Measurements from ENCODE around the gene BCL2L11.
A peak's percentile ranks its signal among the peaks of the same experiment; 100 is the strongest.
"Not testable (repeated sequence)": the region's sequence is repeated elsewhere in the genome, so short reads cannot be mapped to it uniquely, and the experiment has no call there.

The BCL2L11 gene, protein sequence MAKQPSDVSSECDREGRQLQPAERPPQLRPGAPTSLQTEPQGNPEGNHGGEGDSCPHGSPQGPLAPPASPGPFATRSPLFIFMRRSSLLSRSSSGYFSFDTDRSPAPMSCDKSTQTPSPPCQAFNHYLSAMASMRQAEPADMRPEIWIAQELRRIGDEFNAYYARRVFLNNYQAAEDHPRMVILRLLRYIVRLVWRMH
- 31.4 to 40.3 reads per million in 2 donors for total RNA-seq

DNA sequence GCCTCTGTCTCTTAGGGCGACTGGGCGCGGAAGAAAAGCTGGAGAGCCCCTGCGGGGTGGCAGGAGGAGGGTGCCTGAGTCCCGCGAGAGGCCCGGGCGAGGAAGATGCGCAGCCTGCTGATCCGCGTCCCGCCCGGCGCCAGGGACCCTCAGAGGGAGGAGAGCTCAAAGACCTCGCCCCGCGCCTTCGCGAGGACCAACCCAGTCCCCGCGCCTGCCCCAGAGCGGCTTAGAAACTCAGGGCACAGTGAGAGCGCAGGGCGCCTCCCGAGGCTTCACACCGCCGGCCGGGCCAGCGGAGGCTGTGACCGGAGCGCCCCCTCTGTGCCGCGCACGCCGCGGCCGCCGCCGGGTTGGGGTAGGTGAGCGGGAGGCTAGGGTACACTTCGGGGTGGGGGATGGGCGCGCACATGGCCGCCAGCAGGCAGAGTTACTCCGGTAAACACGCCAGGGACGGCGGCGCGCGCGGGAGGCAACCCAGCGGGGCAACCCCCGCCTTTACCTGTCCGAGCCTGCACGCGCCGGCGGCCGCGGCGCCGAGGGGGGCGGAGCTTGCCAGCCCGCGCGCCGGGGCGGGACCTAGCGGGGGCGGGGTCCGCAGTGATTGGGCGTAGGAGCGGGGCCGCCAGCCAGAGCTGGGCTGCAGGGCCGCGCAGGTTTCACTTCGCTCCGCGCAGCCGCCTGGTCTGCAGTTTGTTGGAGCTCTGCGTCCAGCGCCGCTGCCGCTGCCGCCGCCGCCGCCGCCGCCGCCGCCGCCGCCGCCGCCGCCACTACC is at the start of gene BCL2L11:
BCL2L11 (plus strand) TSS at position 662 of the 775 bp plus-strand sequence. CDS start 2,832 bp downstream, outside the sequence.
- peak; percentile 79 for DNase-seq

DNA sequence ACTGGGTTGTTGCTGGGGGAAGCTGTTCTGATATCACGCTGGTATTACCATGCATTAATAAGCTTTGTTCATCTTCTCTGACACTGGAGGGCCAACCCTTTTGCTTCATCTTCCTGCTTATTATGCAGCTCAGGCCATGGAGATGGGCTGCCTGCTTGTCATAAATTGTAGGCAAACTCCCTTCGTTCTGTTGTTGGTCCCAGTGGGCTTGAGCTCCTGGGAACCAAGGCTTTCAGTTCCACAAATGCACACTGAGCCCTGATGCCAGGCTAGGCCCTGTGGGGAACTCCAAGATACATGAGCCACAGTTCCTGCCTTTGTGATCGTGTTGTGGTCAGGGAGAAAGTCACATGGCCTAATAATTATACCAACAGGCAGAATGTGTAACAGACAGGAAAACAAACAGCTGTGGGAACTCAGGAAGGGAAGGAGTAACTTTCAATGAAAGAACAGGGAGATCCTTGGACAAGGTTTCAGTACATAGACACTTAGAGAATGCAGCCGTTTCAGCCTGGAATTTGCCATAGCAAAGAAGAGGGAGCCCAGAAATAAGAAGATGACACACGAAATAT is 49.0 kb upstream of the BCL2L11 start:
- no peak for DNase-seq

DNA sequence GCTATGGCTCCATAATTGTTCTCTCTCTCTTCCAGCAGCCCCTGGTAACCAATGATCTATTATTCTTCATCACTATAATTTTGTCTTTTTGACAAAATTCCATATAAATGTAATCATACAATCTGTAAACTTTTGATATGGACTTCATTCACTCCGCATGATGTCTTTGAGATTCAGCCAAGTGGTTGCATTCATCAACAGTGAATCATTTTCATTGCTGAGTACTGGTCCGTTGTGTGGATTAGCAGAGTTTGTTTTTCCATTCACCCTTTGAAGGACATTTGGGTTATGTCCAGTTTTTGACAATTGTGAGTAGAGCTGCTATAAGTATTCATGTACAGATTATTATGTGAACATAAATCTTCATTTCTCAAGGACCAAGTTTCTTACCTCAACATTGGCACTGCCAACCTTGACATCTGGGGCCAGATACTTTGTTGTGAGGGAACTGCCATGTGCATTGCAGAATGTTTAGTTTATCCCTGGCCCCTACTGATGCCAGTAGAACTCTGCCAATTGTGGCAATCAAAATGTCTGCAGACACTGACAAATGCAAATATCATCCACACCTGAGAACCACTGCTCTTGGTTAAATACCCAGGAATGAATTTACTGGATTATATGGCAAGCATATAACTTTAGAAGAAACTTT is 48.4 kb upstream of the BCL2L11 start:
- no peak for DNase-seq

DNA sequence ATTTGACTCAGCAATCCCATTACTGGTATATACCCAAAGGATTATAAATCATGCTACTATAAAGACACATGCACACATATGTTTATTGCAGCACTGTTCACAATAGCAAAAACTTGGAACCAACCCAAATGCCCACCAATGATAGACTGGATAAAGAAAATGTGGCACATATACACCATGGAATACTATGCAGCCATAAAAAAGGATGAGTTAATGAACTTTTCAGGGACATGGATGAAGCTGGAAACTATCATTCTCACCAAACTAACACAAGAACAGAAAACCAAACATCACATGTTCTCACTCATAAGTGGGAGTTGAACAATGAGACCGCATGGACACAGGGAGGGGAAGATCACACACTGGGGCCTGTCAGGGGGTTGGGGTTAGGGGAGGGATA is 38.1 kb upstream of the BCL2L11 start:
- DNase-seq = not testable (repeated sequence)

DNA sequence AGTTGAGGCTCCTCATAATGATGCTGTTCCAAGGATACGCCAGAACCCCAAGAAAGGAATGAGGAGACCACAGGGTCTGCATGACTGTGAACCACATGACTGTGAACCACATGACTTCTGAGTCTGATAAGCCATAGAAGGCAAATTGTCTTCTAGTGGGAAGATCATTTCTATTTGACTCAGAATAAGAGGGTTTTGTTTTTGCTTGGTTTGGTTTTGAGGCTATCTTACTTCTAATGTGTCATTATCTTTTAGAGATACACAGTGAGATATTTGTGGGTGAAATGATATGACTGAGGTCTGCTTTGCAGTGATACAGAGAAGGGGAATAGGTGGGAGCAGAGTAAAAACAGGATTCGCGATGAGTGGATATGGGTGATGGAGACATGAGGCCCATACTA is 28.9 kb upstream of the BCL2L11 start:
- DNase-seq = no peak

DNA sequence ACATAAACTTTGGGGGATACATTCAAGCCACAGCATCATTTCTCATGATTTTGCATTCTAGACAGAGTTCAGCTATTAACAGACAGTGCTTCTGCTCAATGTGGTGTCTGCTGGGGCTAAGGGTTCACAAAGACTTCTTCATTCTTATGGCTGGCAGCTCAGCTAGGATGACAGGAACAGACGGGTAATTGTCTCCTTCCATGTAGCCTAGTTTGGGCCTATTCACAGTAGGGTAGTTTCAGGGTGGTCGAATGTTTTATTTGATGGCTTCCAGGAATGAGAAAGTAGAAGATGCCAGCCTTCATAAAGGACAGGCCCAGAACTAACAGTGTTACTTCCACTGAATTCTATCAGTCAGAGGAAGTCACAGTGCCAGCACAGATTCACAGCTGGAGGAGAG is 26.0 kb upstream of the BCL2L11 start:
- no peak for DNase-seq

DNA sequence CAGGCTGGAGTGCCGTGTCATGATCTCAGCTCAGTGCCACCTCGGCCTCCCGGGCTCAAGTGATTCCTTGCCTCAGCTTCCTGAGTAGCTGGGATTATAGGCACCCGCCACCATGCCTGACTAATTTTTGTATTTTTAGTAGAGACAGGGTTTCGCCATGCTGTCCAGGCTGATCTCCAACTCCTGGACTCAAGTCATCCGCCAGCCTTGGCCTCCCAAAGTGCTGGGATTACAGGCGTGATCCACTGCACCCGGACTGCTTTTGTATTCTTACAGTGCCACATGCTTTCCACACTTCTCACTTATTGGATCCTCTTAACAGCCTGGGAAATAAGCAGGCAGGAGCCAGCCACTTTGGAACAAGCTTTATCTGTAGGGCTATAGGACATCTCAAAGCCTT is 25.3 kb upstream of the BCL2L11 start:
- DNase-seq = no peak

DNA sequence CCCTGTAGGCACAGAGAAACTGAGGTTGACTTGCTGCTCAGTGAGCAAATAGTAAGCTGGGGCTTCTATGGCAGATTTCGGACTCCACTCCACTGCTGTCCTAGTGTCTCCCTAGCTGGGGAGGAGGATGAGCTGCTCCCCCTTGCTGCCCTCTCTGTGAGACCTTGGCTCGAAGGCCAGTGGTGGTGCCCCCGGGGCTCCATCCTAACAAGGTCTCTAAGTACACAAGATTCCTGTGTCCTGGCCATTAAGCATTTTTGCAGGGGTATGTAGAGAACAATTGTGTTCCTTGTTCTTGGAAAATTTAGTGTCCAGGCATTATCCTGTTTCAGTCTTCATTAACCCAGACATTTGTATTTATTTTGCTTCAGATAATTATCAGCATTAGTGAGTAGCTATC is 21.3 kb upstream of the BCL2L11 start:
- no peak for DNase-seq

DNA sequence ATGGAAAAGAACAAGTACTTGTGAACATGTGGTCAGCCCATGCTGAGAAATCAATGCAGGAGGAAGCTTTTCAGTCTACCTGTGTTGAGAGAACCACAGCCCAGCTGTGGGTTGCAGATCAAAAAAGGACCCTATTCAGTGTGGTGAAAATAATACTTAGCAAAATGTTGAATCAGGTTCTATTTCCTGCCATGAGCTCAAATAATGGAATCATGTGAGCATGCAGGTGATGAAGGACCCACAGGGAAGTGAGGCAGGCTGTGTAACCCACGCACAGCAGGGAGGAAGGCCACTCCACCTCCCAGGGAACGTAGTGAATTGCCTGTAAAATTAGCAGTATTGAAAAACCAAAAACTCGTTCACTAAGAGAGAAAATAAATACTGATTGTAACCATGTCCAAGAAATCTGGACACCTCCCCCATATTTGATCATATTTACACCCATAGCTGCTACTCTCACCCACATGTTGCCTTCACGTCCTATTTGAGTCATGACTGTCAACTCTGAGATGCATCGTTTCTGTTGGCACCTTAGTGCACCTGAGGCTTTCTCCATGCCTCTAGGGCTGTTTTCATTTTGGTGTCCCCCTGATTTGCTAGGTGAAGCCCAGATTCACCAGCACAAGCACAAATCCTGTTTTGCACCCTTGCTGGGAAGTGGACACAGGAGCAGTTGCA is 20.5 kb upstream of the BCL2L11 start:
- no peak for DNase-seq

DNA sequence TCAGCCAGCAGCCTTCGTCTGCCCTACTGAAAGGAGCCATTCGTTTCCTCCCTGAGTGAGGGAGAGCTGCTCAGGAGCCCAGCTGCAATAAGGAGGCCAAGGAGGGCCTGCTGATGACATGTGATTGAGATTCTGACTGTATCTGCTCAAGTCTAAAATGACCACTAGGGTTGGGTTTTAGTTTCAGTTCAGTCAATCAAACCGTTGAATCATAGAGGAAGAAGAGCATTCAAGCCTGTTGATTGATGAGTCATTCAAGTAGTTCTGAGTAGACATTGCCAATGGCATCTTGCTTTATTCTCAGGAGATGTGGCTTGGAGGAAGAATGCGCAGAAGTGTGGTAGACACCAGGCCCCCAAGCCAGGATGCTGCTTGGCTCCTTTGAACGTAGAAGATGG is 19.9 kb upstream of the BCL2L11 start:
- no peak for DNase-seq

DNA sequence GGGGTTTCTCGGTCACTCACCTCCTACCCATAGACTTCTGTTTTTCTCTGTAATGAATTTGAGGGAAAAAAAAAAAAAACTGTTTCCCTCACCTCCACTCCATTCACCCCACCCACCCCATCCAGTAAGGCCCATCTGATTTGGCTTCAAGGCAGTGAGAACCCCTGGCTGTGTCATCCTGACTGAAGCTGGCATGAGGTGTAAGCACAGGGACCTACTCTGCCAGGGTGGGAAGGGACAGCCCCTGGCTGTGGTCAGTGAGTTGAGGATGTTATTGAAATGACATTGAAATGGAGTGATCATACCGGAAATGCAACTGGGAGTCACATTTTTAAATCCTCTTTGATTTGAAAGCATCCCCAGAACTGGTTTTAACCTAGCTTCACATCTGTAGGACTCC is 19.1 kb upstream of the BCL2L11 start:
- no peak for DNase-seq

DNA sequence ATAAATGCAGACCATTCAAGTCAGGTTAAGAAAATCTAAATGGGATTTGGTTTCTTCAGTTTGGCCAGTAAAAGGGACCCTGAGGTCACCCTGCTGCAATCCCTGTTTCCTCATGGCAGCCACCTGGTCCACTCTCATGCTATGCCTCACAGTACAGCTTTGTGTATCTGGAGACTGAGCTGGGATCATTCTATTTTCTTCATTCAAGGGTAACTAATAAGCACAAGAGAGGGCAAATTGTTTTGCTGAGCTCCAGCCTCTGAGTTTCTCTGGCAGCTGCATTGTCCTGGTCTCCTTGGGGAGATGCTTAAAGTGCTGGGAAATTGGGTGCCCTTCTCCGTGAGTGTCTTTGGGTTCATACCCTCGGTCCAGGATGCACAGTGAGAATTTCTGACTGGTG is 18.5 kb upstream of the BCL2L11 start:
- DNase-seq = no peak

DNA sequence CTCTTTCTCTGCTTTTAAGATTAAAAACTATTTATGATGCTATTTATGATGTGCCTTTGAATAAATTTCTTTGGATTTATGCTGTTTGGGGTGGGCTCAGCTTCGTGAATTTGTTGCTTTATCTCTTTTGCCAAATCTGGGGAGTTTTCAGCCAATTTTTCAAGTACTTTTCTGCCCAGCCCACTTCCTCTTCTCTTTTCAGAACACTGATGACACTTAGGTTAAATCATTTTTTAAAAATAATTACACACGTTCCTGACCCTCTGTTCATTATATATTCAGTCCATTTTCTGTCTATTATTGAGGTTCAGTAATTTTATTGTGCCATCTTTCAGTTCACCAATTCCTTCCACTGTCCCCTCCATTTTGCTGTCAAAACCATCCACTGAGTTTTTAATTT is 14.8 kb upstream of the BCL2L11 start:
- DNase-seq = no peak

DNA sequence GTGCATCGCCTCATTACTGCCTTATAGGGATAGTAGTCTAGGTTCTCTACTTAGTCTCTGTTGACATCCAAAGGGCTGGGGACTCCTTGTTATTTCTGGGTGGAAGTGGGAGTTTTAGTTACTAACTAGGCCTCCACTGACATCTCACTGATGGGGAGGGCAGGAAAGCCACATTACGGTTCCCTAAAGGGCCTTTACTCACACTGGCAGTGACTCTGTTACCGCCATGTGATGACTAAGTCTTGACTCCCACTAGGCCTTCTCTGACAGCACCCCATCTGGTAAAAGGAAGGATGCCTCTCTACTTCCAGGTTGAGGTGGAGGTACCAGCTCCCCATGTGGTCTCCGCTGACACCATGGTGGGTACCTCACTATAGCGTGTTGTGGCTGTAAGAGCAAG is 14.0 kb upstream of the BCL2L11 start:
- no peak for DNase-seq

DNA sequence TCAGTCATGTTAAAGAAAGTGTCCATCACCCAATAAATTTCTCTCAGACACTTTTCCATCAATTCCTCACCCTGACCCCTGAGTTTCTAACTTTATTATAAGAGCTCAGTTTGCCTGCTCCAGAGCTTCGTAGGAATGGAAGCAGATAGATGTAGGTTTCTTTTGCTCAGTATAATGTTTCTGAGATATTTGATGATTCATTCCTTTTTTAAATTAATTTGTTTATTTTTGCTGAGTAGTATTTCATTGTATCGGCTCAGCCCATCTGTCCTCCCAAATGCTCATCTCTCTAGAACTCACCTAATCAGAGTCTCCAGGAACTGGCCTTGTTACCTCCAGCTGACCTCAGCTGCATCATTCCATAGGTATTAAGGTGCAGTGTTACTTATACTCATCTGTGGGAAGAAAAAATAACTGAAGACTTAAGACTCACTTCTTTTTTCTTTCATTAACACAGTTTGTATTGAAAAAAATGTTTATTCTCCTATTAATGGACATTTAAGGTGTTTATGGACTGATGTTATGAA is 11.9 kb upstream of the BCL2L11 start:
- DNase-seq = no peak

DNA sequence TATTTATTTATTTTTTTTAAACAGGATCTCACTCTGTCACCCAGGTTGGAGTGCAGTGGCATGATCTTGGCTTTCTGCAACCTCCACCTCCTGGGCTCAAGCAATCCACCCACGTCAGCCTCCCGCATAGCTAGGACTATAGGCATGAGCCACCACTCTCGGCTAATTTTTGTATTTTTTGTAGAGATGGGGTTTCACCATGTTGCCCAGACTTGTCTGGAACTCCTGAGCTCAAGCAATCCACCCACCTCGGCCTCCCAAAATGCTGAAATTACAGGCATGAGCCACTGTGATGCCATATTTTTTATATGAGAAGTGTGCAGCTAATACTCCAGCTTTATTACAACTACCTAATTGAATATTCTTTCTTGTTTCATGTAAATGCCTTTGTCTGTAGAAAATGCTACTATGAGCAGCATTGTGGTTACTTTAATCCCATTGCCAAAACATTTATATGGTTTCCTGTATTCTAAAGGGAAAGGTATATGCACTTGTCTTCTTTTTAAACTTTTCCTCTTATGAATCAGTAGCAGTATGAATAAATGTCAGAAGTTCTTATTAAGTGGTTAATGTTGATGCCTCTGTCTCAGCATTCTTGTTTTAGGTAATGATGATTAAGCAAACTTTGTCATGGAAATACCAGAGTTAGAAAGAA is 9.5 kb upstream of the BCL2L11 start:
- DNase-seq = no peak

DNA sequence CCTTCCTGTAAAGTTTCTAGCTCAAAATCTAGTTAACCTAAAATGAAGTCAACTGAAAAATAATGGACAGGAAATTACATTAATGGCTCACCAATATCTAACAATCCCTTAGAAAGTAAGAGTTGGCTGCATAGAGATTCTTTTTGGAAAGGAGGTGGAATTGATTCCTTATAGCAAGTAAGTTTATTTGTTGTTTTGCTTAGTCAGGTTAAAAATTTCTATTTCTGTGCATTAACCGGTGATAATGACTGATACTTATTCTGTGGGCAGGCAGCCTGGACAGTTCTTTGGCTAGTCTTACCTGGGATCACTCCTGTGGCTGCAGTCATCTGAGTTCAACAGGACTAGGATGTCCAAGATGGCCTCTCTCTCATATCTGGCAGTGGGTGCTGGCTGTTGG is 6.9 kb upstream of the BCL2L11 start:
- no peak for DNase-seq

DNA sequence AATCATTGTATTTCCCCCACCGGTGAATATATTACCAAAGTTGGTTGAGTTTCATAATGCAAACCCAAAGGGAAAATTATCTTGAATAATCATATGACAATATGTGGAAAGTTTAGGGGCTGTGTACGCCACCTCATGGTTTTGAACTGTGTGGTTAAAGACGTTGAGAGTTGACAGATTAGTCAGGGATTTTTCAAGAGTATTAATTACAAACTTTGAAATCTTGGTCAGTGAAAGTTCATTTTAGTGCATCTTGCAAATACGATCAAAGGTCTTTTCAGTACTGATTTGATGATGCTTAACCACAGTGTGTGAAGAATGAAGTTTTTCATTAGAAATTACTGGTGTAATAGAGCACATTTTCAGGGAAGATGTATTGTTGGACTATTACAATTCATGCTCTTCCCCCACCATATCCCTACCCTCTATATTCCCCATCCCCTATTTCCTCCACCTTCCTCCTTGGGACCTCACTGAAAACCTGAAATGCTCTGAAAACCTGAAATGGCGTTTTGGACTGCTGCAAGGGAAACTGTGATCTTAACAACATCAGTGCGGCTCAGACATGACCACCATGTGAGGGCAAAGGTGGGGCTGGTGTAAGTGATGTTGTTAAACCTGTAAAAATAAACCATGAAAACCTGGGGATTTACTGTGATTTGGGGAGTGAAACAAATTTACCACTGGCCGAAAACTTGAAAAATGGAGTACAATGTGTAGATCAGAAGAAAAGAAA is 4.5 kb upstream of the BCL2L11 start:
- DNase-seq = no peak

DNA sequence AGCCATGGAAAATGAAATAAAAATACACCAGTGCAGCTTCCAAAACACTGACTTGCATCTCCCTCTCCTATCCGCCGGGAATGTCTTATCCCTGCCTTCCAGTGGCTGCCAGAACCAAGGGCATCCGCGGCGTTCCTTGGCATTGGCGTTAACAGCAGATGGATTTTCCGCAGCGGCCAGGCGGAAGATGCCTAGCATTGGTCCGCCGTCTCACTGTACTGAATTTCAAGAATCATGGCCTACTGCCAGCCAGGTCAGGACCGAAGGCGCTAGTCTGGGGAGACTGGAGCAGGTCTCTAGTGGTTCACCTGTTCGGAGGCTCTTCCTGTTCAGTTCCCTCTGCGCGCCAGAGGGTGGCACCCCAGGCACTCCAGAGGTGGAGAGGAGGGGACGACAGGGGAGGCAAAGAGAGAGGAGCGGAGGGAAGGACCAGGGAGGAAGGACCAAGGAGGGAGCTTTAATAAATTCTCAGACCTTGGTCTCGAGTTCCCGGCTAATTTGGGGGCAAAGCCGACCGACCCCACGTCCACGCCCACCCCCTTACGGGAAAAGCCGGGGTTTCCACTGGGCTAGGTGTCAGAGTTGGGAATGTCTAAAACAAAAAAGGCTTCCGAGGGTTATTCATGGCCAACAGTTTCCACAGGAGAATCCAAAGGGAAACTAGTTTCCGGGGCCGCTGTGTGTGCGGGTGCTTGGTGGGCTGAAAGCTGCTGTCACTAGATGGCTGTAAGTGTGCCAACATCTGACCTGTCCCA is 3.7 kb upstream of the BCL2L11 start:
- DNase-seq = peak; percentile 51

DNA sequence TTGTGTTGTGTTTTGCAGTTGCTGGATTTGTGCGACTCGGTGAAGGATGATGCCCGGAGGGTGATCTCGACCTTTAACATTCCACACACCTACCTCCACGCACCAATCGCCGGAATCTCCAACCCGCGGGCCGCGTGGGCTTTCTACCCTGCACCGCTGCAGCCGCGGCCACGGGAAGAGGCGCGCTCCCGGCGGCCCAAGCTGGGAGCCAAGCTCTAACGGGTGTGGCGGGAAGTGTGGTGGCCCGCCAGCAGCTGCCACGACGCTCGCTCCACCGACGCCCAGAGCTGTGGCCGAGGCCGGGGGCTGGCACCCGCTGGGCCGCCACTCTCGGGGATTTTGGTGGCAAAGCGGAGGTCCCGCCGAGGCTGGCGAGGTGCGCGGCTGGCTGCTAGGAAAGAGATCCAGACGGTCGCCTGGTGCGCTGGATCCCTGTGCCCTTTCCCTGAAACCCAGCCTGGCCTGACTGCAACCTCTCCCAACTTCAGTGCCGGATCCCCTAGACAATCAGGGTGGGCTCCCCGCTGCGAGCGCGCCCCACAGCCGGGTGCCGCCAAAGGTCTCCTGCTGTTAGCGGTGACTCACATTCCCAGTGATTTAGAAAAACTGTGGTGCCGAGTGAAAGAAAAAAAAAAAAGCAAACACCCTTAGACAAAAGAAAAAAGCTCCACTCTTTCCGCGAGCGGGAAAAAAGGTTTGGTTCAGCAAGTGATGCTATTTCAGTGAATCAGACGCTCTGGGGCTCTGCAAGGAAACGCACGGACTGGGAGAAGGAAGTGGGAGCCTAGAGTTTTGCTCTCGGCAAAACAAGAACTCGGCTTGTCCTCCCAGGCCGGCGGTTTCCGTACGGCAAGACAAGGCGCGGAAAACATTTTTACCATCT is 2.9 kb upstream of the BCL2L11 start:
- peak; percentile 7 for DNase-seq

Data from T-helper 9 cell (primary cell).